HepG2 (cell line): ENCODE measurements around the gene SLC25A33. TPM values are rescaled to one million over a fixed set of nuclear protein-coding genes. Genes with fewer than 3 reads are reported as not detected.

Source experiments
- ARNT2 ChIP-seq: sonication (generic); formaldehyde crosslinking; IDR thresholded peaks from 2 replicates; pipeline ENCODE4 v1.8.0; 2022; ENCODE audit warnings: mild to moderate bottlenecking, low read depth, missing genetic modification reagents, moderate library complexity
- CC2D1A ChIP-seq: sonication (generic); formaldehyde crosslinking; IDR thresholded peaks from 2 replicates; pipeline ENCODE4 v1.8.1; 2023; ENCODE audit warnings: mild to moderate bottlenecking, missing genetic modification reagents
- CHCHD3 ChIP-seq: sonication (generic); formaldehyde crosslinking; IDR thresholded peaks from 2 replicates; pipeline ENCODE4 v1.8.0; 2022; ENCODE audit warnings: mild to moderate bottlenecking, missing genetic modification reagents, moderate library complexity
- HNF4G ChIP-seq, 2 experiments: sonication (generic) in 1 of 2; formaldehyde crosslinking in 1 of 2; IDR thresholded peaks; 2 replicates each; pipeline versions ENCODE4 v1.4.0 to v1.6.1; 2011 to 2020; ENCODE audit warnings: borderline replicate concordance in 2 of 2, low read depth in 2 of 2, mild to moderate bottlenecking in 2 of 2, low read length in 1 of 2, missing genetic modification reagents in 1 of 2, moderate library complexity in 1 of 2
- MBNL3 ChIP-seq: fragments of 250-450 bp; sonication (Bioruptor Pico); conservative IDR thresholded peaks from 2 replicates; pipeline ENCODE4 v1.8.0; 2022; ENCODE audit warnings: mild to moderate bottlenecking, inconsistent platforms
- MEF2D ChIP-seq: sonication (generic); formaldehyde crosslinking; IDR thresholded peaks from 2 replicates; pipeline ENCODE4 v1.5.1; 2020; ENCODE audit warnings: mild to moderate bottlenecking, missing genetic modification reagents
- NFIC ChIP-seq: IDR thresholded peaks from 2 replicates; pipeline ENCODE4 v1.6.1; 2012; ENCODE audit warnings: mild to moderate bottlenecking, low read length, inconsistent platforms
- NR2F6 ChIP-seq, 2 experiments: IDR thresholded peaks; 2 replicates each; pipeline ENCODE4 v1.6.1; 2016; ENCODE audit warnings: antibody characterized with exemption in 1 of 2, mild to moderate bottlenecking in 1 of 2
- POGZ ChIP-seq: sonication (generic); formaldehyde crosslinking; IDR thresholded peaks from 2 replicates; pipeline ENCODE4 v1.4.0; 2020; ENCODE audit warnings: mild to moderate bottlenecking, missing genetic modification reagents
- PRDM4 ChIP-seq: sonication (generic); formaldehyde crosslinking; IDR thresholded peaks from 2 replicates; pipeline ENCODE4 v1.9.0; 2021; ENCODE audit warnings: missing genetic modification reagents, borderline replicate concordance
- RBM39 ChIP-seq: fragments of 200-400 bp; formaldehyde crosslinking; IDR thresholded peaks from one replicate; pipeline ENCODE4 v1.6.1; 2018; ENCODE audit warnings: antibody characterized with exemption, mild to moderate bottlenecking, low read depth, low read length; ENCODE audit not compliant: poor library complexity, severe bottlenecking
- SOX5 ChIP-seq: IDR thresholded peaks from 2 replicates; pipeline ENCODE4 v1.6.1; 2016; ENCODE audit warnings: borderline replicate concordance
- TFAP4 ChIP-seq: sonication (generic); IDR thresholded peaks from 2 replicates; pipeline ENCODE4 v1.6.1; 2016; ENCODE audit warnings: low read depth, borderline replicate concordance
- THAP8 ChIP-seq: sonication (generic); formaldehyde crosslinking; IDR thresholded peaks from 2 replicates; pipeline ENCODE4 v1.5.1; 2020; ENCODE audit warnings: missing genetic modification reagents, mild to moderate bottlenecking, borderline replicate concordance
- WIZ ChIP-seq: sonication (generic); formaldehyde crosslinking; IDR thresholded peaks from 2 replicates; pipeline ENCODE4 v1.5.1; 2020; ENCODE audit warnings: mild to moderate bottlenecking, missing genetic modification reagents
- ZBTB26 ChIP-seq: IDR thresholded peaks from 2 replicates; pipeline ENCODE4 v1.6.1; 2016; ENCODE audit warnings: missing compliant biosample characterization, missing genetic modification reagents, borderline replicate concordance
- ZNF18 ChIP-seq: sonication (generic); formaldehyde crosslinking; IDR thresholded peaks from 2 replicates; pipeline ENCODE4 v1.8.0; 2022; ENCODE audit warnings: mild to moderate bottlenecking, missing genetic modification reagents; ENCODE audit not compliant: insufficient replicate concordance
- ZNF709 ChIP-seq: sonication (generic); formaldehyde crosslinking; IDR thresholded peaks from 2 replicates; pipeline ENCODE4 v1.5.0; 2020; ENCODE audit warnings: mild to moderate bottlenecking, missing genetic modification reagents
- ZSCAN22 ChIP-seq: sonication (generic); formaldehyde crosslinking; IDR thresholded peaks from 2 replicates; pipeline ENCODE4 v1.4.0; 2020; ENCODE audit warnings: mild to moderate bottlenecking, missing genetic modification reagents
- polyA plus RNA-seq, 8 experiments: library from polyadenylated mRNA; depleted of rRNA in 3 of 8; stranded (reverse) in 7 of 8; unstranded in 1 of 8; fragments of >200 nt; fragmentation: Illumina TruSeq in 4 of 8; extraction: Trizol in 4 of 8; gene quantifications; 2 replicates each; pipeline versions ENCODE4 v1.2.1 to v1.2.3, GENCODE V29; 2011 to 2016; ENCODE audit warnings: low read depth in 4 of 8, missing spikeins in 1 of 8, mixed read lengths in 1 of 8; ENCODE audit not compliant: insufficient read depth in 1 of 8
- total RNA-seq, 5 experiments: library from RNA; depleted of rRNA; stranded (reverse); fragments of >200 nt; fragmentation: Illumina TruSeq; extraction: Trizol; gene quantifications; 2 replicates each; pipeline ENCODE4 v1.2.3, GENCODE V29; 2016; ENCODE audit warnings: low read depth in 1 of 5
- TF ChIP-seq, protein P1 (sequence below): sonication (generic); formaldehyde crosslinking; IDR thresholded peaks from 2 replicates; pipeline ENCODE4 v1.4.0; 2020; ENCODE audit warnings: low read depth, mild to moderate bottlenecking, missing genetic modification reagents

SLC25A33 gene
- total and polyA plus RNA-seq, 2 of the 13 experiments (the other 11 are each of a cell fraction or from before 2014, with no cell fraction given), result 15.4 to 50.3 TPM

- TF ChIP-seq WIZ (no peak), ARNT2 (CRISPR knock-in tag) (no peak), HNF4G (IDR thresholded peaks at IDR 0.05; ENCODE audit: borderline replicate concordance, low read depth, low read length) (no peak), HNF4G (CRISPR knock-in tag; IDR thresholded peaks at IDR 0.05; ENCODE audit: borderline replicate concordance, low read depth) (no peak), ZNF18 (peak; percentile 22), THAP8 (no peak; the same call in 1 of the 2 replicates), ZBTB26 (CRISPR knock-in tag) (no peak), RBM39 (peak; percentile 42), POGZ (CRISPR knock-in tag) (no peak), CC2D1A (no peak), SOX5 (no peak), TFAP4 (no peak), ZSCAN22 (CRISPR knock-in tag) (no peak), NR2F6 (IDR thresholded peaks at IDR 0.05) (no peak), NR2F6 (CRISPR knock-in tag; IDR thresholded peaks at IDR 0.05) (no peak), CHCHD3 (CRISPR knock-in tag) (no peak), ZNF709 (CRISPR knock-in tag) (peak; percentile 56; the same call in 1 of the 2 replicates), MBNL3 (CRISPR knock-in tag) (no peak), PRDM4 (CRISPR knock-in tag) (no peak), NFIC (no peak), MEF2D (no peak)
- TF ChIP-seq, protein P1, sequence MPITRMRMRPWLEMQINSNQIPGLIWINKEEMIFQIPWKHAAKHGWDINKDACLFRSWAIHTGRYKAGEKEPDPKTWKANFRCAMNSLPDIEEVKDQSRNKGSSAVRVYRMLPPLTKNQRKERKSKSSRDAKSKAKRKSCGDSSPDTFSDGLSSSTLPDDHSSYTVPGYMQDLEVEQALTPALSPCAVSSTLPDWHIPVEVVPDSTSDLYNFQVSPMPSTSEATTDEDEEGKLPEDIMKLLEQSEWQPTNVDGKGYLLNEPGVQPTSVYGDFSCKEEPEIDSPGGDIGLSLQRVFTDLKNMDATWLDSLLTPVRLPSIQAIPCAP, result no peak
These were observed 725 bp downstream of the SLC25A33 start (continued) for GRCh38 chr1:9539829-9540550.
